Stimulated activated CD4-positive, alpha-beta T cell treated with anti-CD3 and anti-CD28 coated beads, Interleukin-1b, Interleukin-23, amount 100 ng/mL, for 1 hour (primary cell): ENCODE results near the gene UMAD1.

Source experiments
- DNase-seq, 2 donors: peaks; one replicate each; pipeline ENCODE4 v3.0.0-alpha.2; 2020; ENCODE audit warnings: low read depth in 2 of 2

The UMAD1 gene

GRCh38 chr7:7640221-7641128, at the start of gene UMAD1:
TSS of gene UMAD1 (plus strand) at chr7:7640752. CDS start at chr7:7673372, 32,620 bp downstream.
- DNase-seq = peak; percentile 85 to 93

- no peak for DNase-seq
These were observed 45.1 kb upstream of the UMAD1 start for GRCh38 chr7:7595451-7595850.

GRCh38 chr7:7596176-7596575, 44.4 kb upstream of the UMAD1 start:
- DNase-seq = no peak

- DNase-seq = no peak
These were observed 33.5 kb upstream of the UMAD1 start for GRCh38 chr7:7607010-7607409.

- no peak for DNase-seq
These were observed 31.2 kb upstream of the UMAD1 start for GRCh38 chr7:7609330-7609729.

- DNase-seq = no peak
These were observed 28.0 kb upstream of the UMAD1 start for GRCh38 chr7:7612519-7612918.

- DNase-seq = no peak
These were observed 27.3 kb upstream of the UMAD1 start for GRCh38 chr7:7613210-7613609.

GRCh38 chr7:7614018-7614741, 26.4 kb upstream of the UMAD1 start:
- DNase-seq = no peak

- DNase-seq = no peak
These were observed 23.0 kb upstream of the UMAD1 start for GRCh38 chr7:7617550-7617949.

- no peak for DNase-seq
These were observed 22.1 kb upstream of the UMAD1 start for GRCh38 chr7:7618410-7618809.

GRCh38 chr7:7620236-7620635, 20.3 kb upstream of the UMAD1 start:
- DNase-seq = no peak

GRCh38 chr7:7620644-7621210, 19.8 kb upstream of the UMAD1 start:
- DNase-seq = no peak

GRCh38 chr7:7628476-7628875, 12.1 kb upstream of the UMAD1 start:
- DNase-seq = no peak

- no peak for DNase-seq
These were observed 9.8 kb upstream of the UMAD1 start for GRCh38 chr7:7630626-7631329.

- DNase-seq = no peak
These were observed 1.1 kb upstream of the UMAD1 start for GRCh38 chr7:7639421-7639820.

GRCh38 chr7:7639847-7640220, 718 bp upstream of the UMAD1 start:
- DNase-seq = peak in 1 of 2 donors; percentile 14

- DNase-seq = no peak
These were observed 644 bp downstream of the UMAD1 start for GRCh38 chr7:7641129-7641663.

GRCh38 chr7:7642081-7642480, 1.5 kb downstream of the UMAD1 start:
- no peak for DNase-seq

- no peak for DNase-seq
These were observed 7.0 kb downstream of the UMAD1 start for GRCh38 chr7:7647495-7648036.

- no peak for DNase-seq
These were observed 10.2 kb downstream of the UMAD1 start for GRCh38 chr7:7650682-7651206.

GRCh38 chr7:7651479-7651878, 10.9 kb downstream of the UMAD1 start:
- DNase-seq = no peak
